Sigmoid colon (tissue), 4 donors: ENCODE measurements around the gene ATMIN.

Experiments used
- EP300 ChIP-seq, 4 donors: sonication (generic); formaldehyde crosslinking; IDR thresholded peaks; one replicate each; pipeline ENCODE4 v1.6.1; 2017; ENCODE audit warnings: antibody characterized with exemption in 4 of 4
- POLR2A ChIP-seq, 2 donors: fragments of 450-650 bp; IDR thresholded peaks; one replicate each; pipeline ENCODE4 v1.6.1; 2016; ENCODE audit warnings: antibody characterized with exemption in 2 of 2, mild to moderate bottlenecking in 2 of 2, moderate library complexity in 2 of 2
- TF ChIP-seq, protein P1 (sequence below), 4 experiments: fragments of 450-650 bp in 3 of 4; fragments of 200-600 bp in 1 of 4; IDR thresholded peaks; one replicate each; pipeline ENCODE4 v1.5.1; 2016 to 2019; ENCODE audit warnings: antibody characterized with exemption in 4 of 4, mild to moderate bottlenecking in 3 of 4, moderate library complexity in 2 of 4

GRCh38 chr16:80994451-80994850 lies 41.2 kb upstream of the ATMIN start:
- TF ChIP-seq POLR2A (IDR thresholded peaks at IDR 0.05) (no peak), EP300 (IDR thresholded peaks at IDR 0.05) (no peak)
- TF ChIP-seq, protein P1, sequence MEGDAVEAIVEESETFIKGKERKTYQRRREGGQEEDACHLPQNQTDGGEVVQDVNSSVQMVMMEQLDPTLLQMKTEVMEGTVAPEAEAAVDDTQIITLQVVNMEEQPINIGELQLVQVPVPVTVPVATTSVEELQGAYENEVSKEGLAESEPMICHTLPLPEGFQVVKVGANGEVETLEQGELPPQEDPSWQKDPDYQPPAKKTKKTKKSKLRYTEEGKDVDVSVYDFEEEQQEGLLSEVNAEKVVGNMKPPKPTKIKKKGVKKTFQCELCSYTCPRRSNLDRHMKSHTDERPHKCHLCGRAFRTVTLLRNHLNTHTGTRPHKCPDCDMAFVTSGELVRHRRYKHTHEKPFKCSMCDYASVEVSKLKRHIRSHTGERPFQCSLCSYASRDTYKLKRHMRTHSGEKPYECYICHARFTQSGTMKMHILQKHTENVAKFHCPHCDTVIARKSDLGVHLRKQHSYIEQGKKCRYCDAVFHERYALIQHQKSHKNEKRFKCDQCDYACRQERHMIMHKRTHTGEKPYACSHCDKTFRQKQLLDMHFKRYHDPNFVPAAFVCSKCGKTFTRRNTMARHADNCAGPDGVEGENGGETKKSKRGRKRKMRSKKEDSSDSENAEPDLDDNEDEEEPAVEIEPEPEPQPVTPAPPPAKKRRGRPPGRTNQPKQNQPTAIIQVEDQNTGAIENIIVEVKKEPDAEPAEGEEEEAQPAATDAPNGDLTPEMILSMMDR (IDR thresholded peaks at IDR 0.05) = no peak
